ENCODE data around the gene SULF2.

SULF2 gene

GRCh38 chr20:47800623-47801022, 15.3 kb upstream of the SULF2 start:
- TF ChIP-seq ZC3H10 (CRISPR knock-in tag; IDR thresholded peaks at IDR 0.05), result no peak
- TF ChIP-seq ARNTL (CRISPR knock-in tag; IDR thresholded peaks at IDR 0.05; ENCODE audit: borderline replicate concordance, low read depth), result no peak
- no peak for TF ChIP-seq OSR1 (CRISPR knock-in tag; IDR thresholded peaks at IDR 0.05)
- no peak for TF ChIP-seq ZFP3 (CRISPR knock-in tag; IDR thresholded peaks at IDR 0.05)
- no peak for TF ChIP-seq RARB (CRISPR knock-in tag; IDR thresholded peaks at IDR 0.05)
- no peak for TF ChIP-seq ZNF565 (CRISPR knock-in tag; conservative IDR thresholded peaks at IDR 0.05; ENCODE audit: low read depth)
- no peak for TF ChIP-seq ZNF8 (CRISPR knock-in tag; IDR thresholded peaks at IDR 0.05)
- TF ChIP-seq TSHZ2 (CRISPR knock-in tag; IDR thresholded peaks at IDR 0.05), result no peak
- TF ChIP-seq CSDC2 (CRISPR knock-in tag; IDR thresholded peaks at IDR 0.05), result no peak
- no peak for TF ChIP-seq ISL1 (CRISPR knock-in tag; IDR thresholded peaks at IDR 0.05)
- TF ChIP-seq CSRNP3 (CRISPR knock-in tag; IDR thresholded peaks at IDR 0.05), result no peak
- TF ChIP-seq ESRRG (CRISPR knock-in tag; IDR thresholded peaks at IDR 0.05), result no peak
- TF ChIP-seq ZFP30 (CRISPR knock-in tag; IDR thresholded peaks at IDR 0.05), result no peak
- TF ChIP-seq BACH2 (CRISPR knock-in tag; IDR thresholded peaks at IDR 0.05; ENCODE audit: borderline replicate concordance), result no peak
- TF ChIP-seq POU6F1 (CRISPR knock-in tag; IDR thresholded peaks at IDR 0.05; ENCODE audit: borderline replicate concordance, low read depth), result no peak
- no peak for TF ChIP-seq GLIS3 (CRISPR knock-in tag; IDR thresholded peaks at IDR 0.05)
- no peak for TF ChIP-seq SNAI2 (CRISPR knock-in tag; IDR thresholded peaks at IDR 0.05)
- no peak for TF ChIP-seq CREB5 (CRISPR knock-in tag; IDR thresholded peaks at IDR 0.05; ENCODE audit: low read depth)
- peak; percentile 43; the same call in 1 of the 3 replicates for ATAC-seq

- ATAC-seq, result no peak
- no peak for TF ChIP-seq PATZ1 (CRISPR knock-in tag; IDR thresholded peaks at IDR 0.05; ENCODE audit: borderline replicate concordance)
- TF ChIP-seq POU6F1 (CRISPR knock-in tag; IDR thresholded peaks at IDR 0.05; ENCODE audit: borderline replicate concordance, low read depth), result no peak
- TF ChIP-seq BACH2 (CRISPR knock-in tag; IDR thresholded peaks at IDR 0.05; ENCODE audit: borderline replicate concordance), result no peak
- no peak for TF ChIP-seq ZNF565 (CRISPR knock-in tag; conservative IDR thresholded peaks at IDR 0.05; ENCODE audit: low read depth)
- TF ChIP-seq ZNF8 (CRISPR knock-in tag; IDR thresholded peaks at IDR 0.05), result no peak
- TF ChIP-seq CSDC2 (CRISPR knock-in tag; IDR thresholded peaks at IDR 0.05), result no peak
- no peak for TF ChIP-seq OSR1 (CRISPR knock-in tag; IDR thresholded peaks at IDR 0.05)
- no peak for TF ChIP-seq ISL1 (CRISPR knock-in tag; IDR thresholded peaks at IDR 0.05)
- no peak for TF ChIP-seq CSRNP3 (CRISPR knock-in tag; IDR thresholded peaks at IDR 0.05)
- no peak for TF ChIP-seq TOX (CRISPR knock-in tag; IDR thresholded peaks at IDR 0.05; ENCODE audit: borderline replicate concordance)
- no peak for TF ChIP-seq ARNTL (CRISPR knock-in tag; IDR thresholded peaks at IDR 0.05; ENCODE audit: borderline replicate concordance, low read depth)
- no peak for TF ChIP-seq CREB5 (CRISPR knock-in tag; IDR thresholded peaks at IDR 0.05; ENCODE audit: low read depth)
- TF ChIP-seq ZC3H10 (CRISPR knock-in tag; IDR thresholded peaks at IDR 0.05), result no peak
- TF ChIP-seq TSHZ2 (CRISPR knock-in tag; IDR thresholded peaks at IDR 0.05), result no peak
- no peak for TF ChIP-seq PPARA (CRISPR knock-in tag; IDR thresholded peaks at IDR 0.05; ENCODE audit: borderline replicate concordance)
Observed at GRCh38 chr20:47799116-47799715, 13.9 kb upstream of the SULF2 start.
